Measurements from ENCODE around the gene ZBTB8B.
"Not testable (repeated sequence)": the region's sequence is repeated elsewhere in the genome, so short reads cannot be mapped to it uniquely, and the experiment has no call there.

Gene ZBTB8B

GRCh38 chr1:32480003-32480402 lies 15.1 kb downstream of the ZBTB8B start:
- no peak for TF ChIP-seq CTCF (conservative IDR thresholded peaks at IDR 0.05)
- H3K27ac ChIP-seq: no peak overlapping the region

- no peak overlapping the region for H3K27ac ChIP-seq
- TF ChIP-seq CTCF (conservative IDR thresholded peaks at IDR 0.05): no peak
Observed at GRCh38 chr1:32480761-32481160, 15.9 kb downstream of the ZBTB8B start.

GRCh38 chr1:32481788-32482187 lies 16.9 kb downstream of the ZBTB8B start:
- H3K27ac ChIP-seq: not testable (repeated sequence)

- TF ChIP-seq CTCF (conservative IDR thresholded peaks at IDR 0.05): no peak
Observed at GRCh38 chr1:32485554-32486255, 20.8 kb downstream of the ZBTB8B start.

GRCh38 chr1:32486463-32487113 lies 21.7 kb downstream of the ZBTB8B start:
- TF ChIP-seq CTCF (conservative IDR thresholded peaks at IDR 0.05): no peak
- no peak overlapping the region for H3K27ac ChIP-seq

More at GRCh38 chr1:32485554-32486255, 20.8 kb downstream of the ZBTB8B start:
- no peak overlapping the region for H3K27ac ChIP-seq

GRCh38 chr1:32487182-32487581 lies 22.3 kb downstream of the ZBTB8B start:
- no peak for TF ChIP-seq CTCF (conservative IDR thresholded peaks at IDR 0.05)
- H3K27ac ChIP-seq: no peak overlapping the region

GRCh38 chr1:32489774-32490454 lies 25.0 kb downstream of the ZBTB8B start:
- no peak for TF ChIP-seq CTCF (conservative IDR thresholded peaks at IDR 0.05)
- H3K27ac ChIP-seq: no peak overlapping the region
